Measurements from ENCODE around the gene TIFAB. TPM values are rescaled to one million over a fixed set of nuclear protein-coding genes. Genes with fewer than 3 reads are reported as not detected.

TIFAB gene
- total and polyA plus RNA-seq, 3 donors from 2014 or later: 0.06 to 1.1 (median 0.16) TPM

DNA sequence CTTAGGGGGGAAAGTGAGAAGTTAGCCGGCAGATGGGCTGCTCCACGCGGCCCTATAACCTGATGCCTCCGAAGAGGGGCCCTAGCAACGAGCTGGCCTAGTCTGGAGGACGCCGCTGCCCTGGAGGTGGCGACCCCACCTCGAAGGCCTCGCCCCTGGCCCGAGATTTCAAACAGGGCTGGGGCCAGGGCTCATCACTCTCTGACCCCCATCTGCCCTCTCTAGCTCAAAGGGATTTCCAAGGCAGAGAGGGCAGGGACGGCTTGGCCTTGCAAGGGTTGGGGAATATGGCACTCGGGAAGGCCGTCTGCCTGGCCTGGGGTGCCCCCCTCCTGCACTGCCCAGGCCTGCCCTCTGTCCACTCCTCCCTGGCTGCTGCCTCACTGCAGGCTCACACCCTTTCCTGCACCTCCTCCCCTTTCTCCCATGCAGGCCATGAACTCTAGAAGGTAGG is 25.5 kb upstream of the TIFAB start:
- no peak overlapping the region for H3K4me3 ChIP-seq
- no peak for DNase-seq
- no peaks in the 10 kb centered on the region for H3K9me3 ChIP-seq
- intact Hi-C loops (cut with DNase I; ENCODE audit: low total_unique reads): no loop called here
- 38 to 40% methylated on average over 13 to 14 of the region's 14 CpGs for WGBS, 2 donors
- H3K4me1 ChIP-seq: no peaks in the 10 kb centered on the region
- no peak for TF ChIP-seq POLR2A (IDR thresholded peaks at IDR 0.05)
- TF ChIP-seq, protein P1, sequence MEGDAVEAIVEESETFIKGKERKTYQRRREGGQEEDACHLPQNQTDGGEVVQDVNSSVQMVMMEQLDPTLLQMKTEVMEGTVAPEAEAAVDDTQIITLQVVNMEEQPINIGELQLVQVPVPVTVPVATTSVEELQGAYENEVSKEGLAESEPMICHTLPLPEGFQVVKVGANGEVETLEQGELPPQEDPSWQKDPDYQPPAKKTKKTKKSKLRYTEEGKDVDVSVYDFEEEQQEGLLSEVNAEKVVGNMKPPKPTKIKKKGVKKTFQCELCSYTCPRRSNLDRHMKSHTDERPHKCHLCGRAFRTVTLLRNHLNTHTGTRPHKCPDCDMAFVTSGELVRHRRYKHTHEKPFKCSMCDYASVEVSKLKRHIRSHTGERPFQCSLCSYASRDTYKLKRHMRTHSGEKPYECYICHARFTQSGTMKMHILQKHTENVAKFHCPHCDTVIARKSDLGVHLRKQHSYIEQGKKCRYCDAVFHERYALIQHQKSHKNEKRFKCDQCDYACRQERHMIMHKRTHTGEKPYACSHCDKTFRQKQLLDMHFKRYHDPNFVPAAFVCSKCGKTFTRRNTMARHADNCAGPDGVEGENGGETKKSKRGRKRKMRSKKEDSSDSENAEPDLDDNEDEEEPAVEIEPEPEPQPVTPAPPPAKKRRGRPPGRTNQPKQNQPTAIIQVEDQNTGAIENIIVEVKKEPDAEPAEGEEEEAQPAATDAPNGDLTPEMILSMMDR (IDR thresholded peaks at IDR 0.05): no peak
- H3K36me3 ChIP-seq (ENCODE audit: low read depth, missing control alignments): no peaks in the 10 kb centered on the region
- H3K27ac ChIP-seq: no peak overlapping the region
- no peaks in the 10 kb centered on the region for H3K27me3 ChIP-seq

DNA sequence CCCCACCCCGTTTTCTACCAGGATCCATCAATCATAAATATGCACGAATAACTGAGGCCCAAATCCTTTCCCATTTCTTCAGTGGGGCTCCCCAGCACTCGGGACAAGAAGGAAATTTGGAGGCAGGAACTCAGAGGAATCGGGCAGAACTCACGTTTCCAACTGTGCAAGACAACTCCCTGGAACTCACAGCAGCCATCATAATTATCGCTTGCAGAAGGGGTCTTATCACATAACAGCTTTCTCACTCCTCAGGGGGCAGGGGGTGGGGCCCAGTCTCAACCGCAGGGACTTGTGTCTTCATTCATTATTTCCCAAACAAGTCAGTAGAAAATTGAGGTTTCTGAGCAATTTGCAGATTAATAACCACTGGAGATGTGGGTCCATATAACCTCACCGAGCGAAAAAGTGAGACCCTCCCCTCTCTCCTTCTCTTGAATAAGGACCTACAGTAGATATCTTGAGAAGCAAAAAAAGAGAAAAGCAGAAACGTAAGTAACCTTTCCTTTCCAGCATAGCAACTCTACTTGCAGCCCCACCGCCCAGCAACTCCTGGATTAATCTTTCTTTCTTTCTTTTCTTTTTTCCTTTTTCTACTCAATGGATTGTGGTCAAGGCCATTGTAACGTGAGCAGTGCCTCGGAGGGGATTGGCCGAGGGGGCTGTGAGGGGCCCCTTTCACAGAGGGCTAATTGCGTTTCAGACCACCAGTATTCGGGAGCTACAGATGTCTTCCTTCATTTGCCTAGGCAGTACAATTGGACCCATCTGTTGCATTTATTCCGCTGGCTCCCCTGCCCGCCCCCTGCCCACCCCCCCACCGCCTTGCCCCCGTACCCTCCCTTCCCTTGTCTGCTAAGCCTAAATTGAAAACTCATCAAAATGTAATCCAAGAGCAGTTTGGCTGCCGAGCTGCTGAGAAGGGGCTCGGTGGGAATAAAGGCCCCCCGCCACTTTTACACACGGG is 24.7 kb upstream of the TIFAB start:
- H3K27ac ChIP-seq: no peak overlapping the region
- H3K36me3 ChIP-seq (ENCODE audit: low read depth, missing control alignments): no peaks in the 10 kb centered on the region
- DNase-seq: no peak
- intact Hi-C loops (cut with DNase I; ENCODE audit: low total_unique reads): no loop called here
- no peaks in the 10 kb centered on the region for H3K27me3 ChIP-seq
- H3K4me3 ChIP-seq: no peak overlapping the region
- no peak for TF ChIP-seq POLR2A (IDR thresholded peaks at IDR 0.05)
- TF ChIP-seq, protein P1 (IDR thresholded peaks at IDR 0.05): no peak
- 34 to 38% methylated on average over 21 to 24 of the region's 24 CpGs for WGBS, 2 donors
- no peaks in the 10 kb centered on the region for H3K9me3 ChIP-seq
- H3K4me1 ChIP-seq: no peaks in the 10 kb centered on the region

DNA sequence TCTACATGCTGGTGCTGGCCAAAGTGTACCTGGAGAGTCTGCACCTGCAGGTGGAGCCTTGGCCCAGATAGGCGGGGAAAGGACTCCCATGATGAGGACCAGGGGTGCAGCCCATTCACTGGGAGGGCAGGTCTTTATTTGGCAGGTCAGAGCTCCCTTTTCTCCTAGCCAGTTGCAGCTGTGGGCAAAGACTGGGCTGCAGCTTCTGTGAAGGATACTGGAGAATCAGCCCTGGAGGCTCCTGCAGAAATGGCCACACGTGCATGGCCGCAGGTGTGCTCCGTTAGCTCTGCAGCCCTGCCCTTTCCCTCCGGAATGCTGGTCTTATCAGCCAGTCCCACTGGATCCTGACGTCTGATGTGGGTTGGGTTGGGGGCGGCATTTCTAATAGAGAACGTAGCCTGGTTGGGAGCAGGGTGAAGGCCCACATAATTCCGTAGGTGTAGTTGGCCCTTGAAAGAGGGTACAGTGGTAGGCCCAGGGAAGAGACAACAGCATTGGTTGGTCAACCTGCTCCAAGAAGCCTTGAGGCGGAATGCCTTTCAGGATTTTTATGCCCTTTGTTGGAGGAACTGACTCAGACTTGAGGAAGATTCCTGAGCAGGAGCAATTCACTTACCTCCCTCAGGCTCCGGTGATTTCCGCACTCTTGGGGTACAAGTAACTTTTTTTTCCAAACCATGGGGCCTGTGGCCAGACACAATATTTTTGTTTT is 22.0 kb upstream of the TIFAB start:
- no peak overlapping the region for H3K4me3 ChIP-seq
- no peaks in the 10 kb centered on the region for H3K27me3 ChIP-seq
- TF ChIP-seq, protein P1 (IDR thresholded peaks at IDR 0.05): no peak
- no peak for TF ChIP-seq POLR2A (IDR thresholded peaks at IDR 0.05)
- H3K4me1 ChIP-seq: no peaks in the 10 kb centered on the region
- no peaks in the 10 kb centered on the region for H3K36me3 ChIP-seq (ENCODE audit: low read depth, missing control alignments)
- H3K9me3 ChIP-seq: no peaks in the 10 kb centered on the region
- whole genome bisulfite sequencing, 2 donors: 89 to 92% methylated on average over 12 of the region's 12 CpGs
- intact Hi-C loops (cut with DNase I; ENCODE audit: low total_unique reads): no loop called here
- no peak for DNase-seq
- no peak overlapping the region for H3K27ac ChIP-seq

DNA sequence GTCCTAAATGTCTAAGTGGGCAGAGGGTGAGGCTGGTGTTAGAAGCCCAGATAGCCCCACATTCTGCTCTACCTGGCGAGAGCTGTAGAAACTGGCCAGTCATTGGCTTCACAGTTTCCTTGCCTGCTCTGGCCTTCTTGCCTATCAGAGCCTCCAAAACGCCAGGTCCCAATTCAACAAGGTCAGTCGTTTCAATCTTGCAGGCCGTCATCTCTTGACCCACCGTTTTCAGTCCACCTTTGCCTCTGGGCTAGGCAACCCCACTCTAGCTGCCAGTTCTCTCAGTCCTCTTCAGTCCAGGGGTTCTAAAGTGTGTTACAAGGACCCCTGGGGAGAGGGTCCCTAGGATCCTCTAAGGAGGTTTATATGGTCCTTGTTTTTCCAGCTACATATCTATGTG is 20.0 kb upstream of the TIFAB start:
- WGBS, 2 donors: 89 to 90% methylated on average over 5 of the region's 5 CpGs
- intact Hi-C loops (cut with DNase I; ENCODE audit: low total_unique reads): no loop called here
- no peak for DNase-seq
- no peaks in the 10 kb centered on the region for H3K9me3 ChIP-seq
- no peaks in the 10 kb centered on the region for H3K4me1 ChIP-seq
- H3K4me3 ChIP-seq: no peak overlapping the region
- H3K36me3 ChIP-seq (ENCODE audit: low read depth, missing control alignments): no peaks in the 10 kb centered on the region
- TF ChIP-seq, protein P1 (IDR thresholded peaks at IDR 0.05): no peak
- no peak for TF ChIP-seq POLR2A (IDR thresholded peaks at IDR 0.05)
- no peak overlapping the region for H3K27ac ChIP-seq
- no peaks in the 10 kb centered on the region for H3K27me3 ChIP-seq
